B cell (primary cell): ENCODE data around the gene SMARCC2. TPM values are rescaled to one million over a fixed set of nuclear protein-coding genes. Genes with fewer than 3 reads are reported as not detected.

Experiments used
- ATAC-seq: fragments of 200-7000 bp; cut with Tn5 transposase; one replicate; pipeline ENCODE4 v1.10.0; 2021; ENCODE audit warnings: low read depth, mild to moderate bottlenecking, moderate number of reproducible peaks, moderate library complexity
- CTCF ChIA-PET: fragments of 350-600 bp; sonication (Branson Sonifier 250); formaldehyde crosslinking; loops from one replicate; lab custom pipeline; 2021; ENCODE audit warnings: antibody characterized with exemption, inconsistent platforms; lab: Charles Lee
- POLR2A ChIA-PET: fragments of 350-600 bp; sonication (Branson Sonifier 250); formaldehyde crosslinking; loops from one replicate; lab custom pipeline; 2021; ENCODE audit warnings: antibody characterized with exemption; lab: Charles Lee
- DNase-seq: peaks from one replicate; pipeline ENCODE4 v3.0.0; 2013
- H2AFZ ChIP-seq: 2 replicates; pipeline ENCODE4 v1.6.1; 2012; ENCODE audit warnings: mild to moderate bottlenecking, low read depth, low read length; ENCODE audit not compliant: insufficient read depth, poor library complexity, severe bottlenecking
- H3K27ac ChIP-seq, 2 donors: 1 replicate in 1 of 2; 2 replicates in 1 of 2; pipeline ENCODE4 v1.5.1; 2012 to 2013; ENCODE audit warnings: low read length in 2 of 2, mild to moderate bottlenecking in 2 of 2, moderate library complexity in 1 of 2
- H3K27me3 ChIP-seq, 4 experiments: fragments of 200-600 bp in 1 of 4; sonication (generic) in 1 of 4; replicated peaks in 1 of 4; 1 replicate in 2 of 4; 2 replicates in 2 of 4; pipeline versions ENCODE4 v1.6.1 to v1.7.0; 2013 to 2016; ENCODE audit warnings: low read length in 3 of 4, mild to moderate bottlenecking in 2 of 4, mixed read lengths in 1 of 4, moderate library complexity in 1 of 4; ENCODE audit not compliant: insufficient read depth in 4 of 4, control insufficient read depth in 3 of 4; ENCODE audit errors: control extremely low read depth in 1 of 4
- H3K36me3 ChIP-seq, 2 experiments: replicated peaks in 1 of 2; 1 replicate in 1 of 2; 2 replicates in 1 of 2; pipeline versions ENCODE4 v1.6.1 to v1.7.1; 2013; ENCODE audit warnings: low read length in 1 of 2; ENCODE audit not compliant: insufficient read depth in 2 of 2, control insufficient read depth in 1 of 2; ENCODE audit errors: control extremely low read depth in 1 of 2, extremely low read depth in 1 of 2
- H3K4me1 ChIP-seq, 2 donors: fragments of 200-600 bp in 1 of 2; sonication (generic) in 1 of 2; 1 replicate in 1 of 2; 2 replicates in 1 of 2; pipeline versions ENCODE4 v1.5.1 to v1.6.1; 2013 to 2017; ENCODE audit warnings: low read length in 2 of 2; ENCODE audit not compliant: control insufficient read depth in 2 of 2, insufficient read depth in 2 of 2
- H3K4me2 ChIP-seq: replicated peaks from 2 replicates; pipeline ENCODE3; 2012; ENCODE audit warnings: mild to moderate bottlenecking, low read depth, low read length; ENCODE audit not compliant: poor library complexity, severe bottlenecking
- H3K4me3 ChIP-seq, 5 experiments: fragments of 200-600 bp in 1 of 5; sonication (generic) in 1 of 5; 1 replicate in 3 of 5; 2 replicates in 2 of 5; pipeline versions ENCODE4 v1.5.1 to v1.7.0; 2011 to 2016; ENCODE audit warnings: low read length in 4 of 5, mild to moderate bottlenecking in 4 of 5, low read depth in 2 of 5, control low read depth in 1 of 5, moderate library complexity in 1 of 5; ENCODE audit not compliant: insufficient read depth in 1 of 5; ENCODE audit errors: control extremely low read depth in 1 of 5, extremely low read depth in 1 of 5
- H3K79me2 ChIP-seq: fragments of 200-600 bp; sonication (generic); one replicate; pipeline ENCODE4 v1.6.0; 2016; ENCODE audit warnings: low read length; ENCODE audit not compliant: control insufficient read depth, insufficient read depth
- H3K9ac ChIP-seq: fragments of 200-600 bp; sonication (generic); 2 replicates; pipeline ENCODE4 v1.6.1; 2017; ENCODE audit warnings: mild to moderate bottlenecking, low read length, moderate library complexity
- H3K9me3 ChIP-seq, 3 donors: one replicate each; pipeline versions ENCODE4 v1.6.1 to v1.7.1; 2013; ENCODE audit warnings: low read length in 2 of 3; ENCODE audit not compliant: control insufficient read depth in 2 of 3, insufficient read depth in 1 of 3; ENCODE audit errors: control extremely low read depth in 1 of 3
- H4K20me1 ChIP-seq: 2 replicates; pipeline ENCODE4 v1.6.0; 2012; ENCODE audit warnings: mild to moderate bottlenecking, low read length; ENCODE audit not compliant: insufficient read depth, control insufficient read depth, poor library complexity, severe bottlenecking
- H3K27ac Mint-ChIP-seq: one replicate; pipeline ENCODE4 v1.8.0; 2021; ENCODE audit warnings: mixed read lengths
- H3K27me3 Mint-ChIP-seq: one replicate; pipeline ENCODE4 v1.8.0; 2021; ENCODE audit warnings: mixed read lengths
- H3K4me1 Mint-ChIP-seq: one replicate; pipeline ENCODE4 v1.8.0; 2021; ENCODE audit warnings: mixed read lengths
- H3K4me3 Mint-ChIP-seq: one replicate; pipeline ENCODE4 v1.8.0; 2021; ENCODE audit warnings: mixed read lengths
- H3K9me3 Mint-ChIP-seq: one replicate; pipeline ENCODE4 v1.8.0; 2022; ENCODE audit warnings: mixed read lengths; ENCODE audit not compliant: insufficient read depth
- CTCF ChIP-seq: fragments of 200-600 bp; IDR thresholded peaks from one replicate; pipeline ENCODE4 v1.8.0; 2022; ENCODE audit warnings: antibody characterized with exemption, mild to moderate bottlenecking
- EZH2 ChIP-seq: IDR thresholded peaks from 2 replicates; pipeline ENCODE4 v1.6.1; 2012; ENCODE audit warnings: borderline replicate concordance, low read depth, mild to moderate bottlenecking, moderate library complexity, low read length; ENCODE audit not compliant: insufficient read depth, poor library complexity, severe bottlenecking
- WGBS: methylation state at CpG from one replicate; pipeline ENCODE4 v1.1.5; 2013; ENCODE audit warnings: missing lambda C conversion rate; ENCODE audit not compliant: insufficient coverage; 5-methylcytosine and 5-hydroxymethylcytosine counted together
- intact Hi-C: fragments of 100-400 bp; cut with micrococcal nuclease; formaldehyde crosslinking; loops from one replicate; pipeline ENCODE4 v1.10.0; 2022
- polyA plus RNA-seq: library from polyadenylated mRNA; depleted of rRNA; stranded (reverse); fragments of >200 nt; gene quantifications from 2 replicates; pipeline ENCODE4 v1.2.3, GENCODE V29; 2012
- total RNA-seq, 2 donors: library from RNA; stranded (reverse); fragments of 120-200 nt in 1 of 2; gene quantifications; 1 replicate in 1 of 2; 2 replicates in 1 of 2; pipeline versions ENCODE4 v1.2.3 to v1.2.4, GENCODE V29; 2013 to 2022

Gene SMARCC2
- total and polyA plus RNA-seq, 2 donors (not counting 1 experiment from before 2014, with no cell fraction given), result 70.4 to 198 TPM

DNA sequence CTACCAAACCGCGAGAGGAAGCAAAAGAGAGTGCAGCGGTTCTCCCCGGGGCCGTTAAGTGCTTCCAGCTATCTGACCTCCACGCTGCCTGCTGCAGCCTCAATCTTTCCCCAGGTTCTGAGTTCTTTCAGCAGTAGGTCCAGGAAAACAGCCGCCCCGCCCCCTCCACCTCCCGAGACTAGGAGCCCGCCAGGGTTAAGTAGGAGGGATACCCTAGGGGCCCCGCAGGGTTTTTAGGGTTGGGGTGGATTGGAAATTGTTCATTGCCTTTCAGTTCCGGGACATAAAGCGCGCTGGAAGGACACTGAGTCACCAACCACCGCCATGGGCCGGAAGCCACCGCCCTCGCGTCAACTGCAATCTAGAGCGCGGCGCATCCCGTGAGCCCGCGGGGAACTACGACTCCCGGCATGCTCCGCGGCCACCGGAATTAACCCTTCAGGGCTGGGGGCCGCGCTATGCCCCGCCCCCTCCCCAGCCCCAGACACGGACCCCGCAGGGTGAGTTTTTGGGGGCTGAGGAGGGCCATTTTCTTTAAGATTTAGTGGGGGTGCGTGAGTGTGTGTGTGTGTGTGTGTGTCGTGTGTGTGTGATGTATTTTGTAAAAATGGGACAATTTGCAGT lies 37.0 kb downstream of the SMARCC2 start, which contains the start of gene MYL6B:
TSS of gene MYL6B (plus strand) at position 456 of the 624 bp plus-strand sequence. CDS start 1,332 bp downstream, outside the sequence.
- Mint-ChIP-seq H3K4me1 (peaks cover 34% of the 10 kb centered on the region), H3K27ac (peak within 1 kb of the TSS; percentile 98), H3K9me3 (no peaks in the 10 kb centered on the region), H3K27me3 (no peaks in the 10 kb centered on the region), H3K4me3 (peak within 1 kb of the TSS; percentile 94)
- H3K4me3 ChIP-seq, result peak within 1 kb of the TSS; percentile 54 to 89 (median 81)
- H3K27ac ChIP-seq, result peak within 1 kb of the TSS; percentile 74 to 88
- peaks cover 0 to 3% of the 10 kb centered on the region in 2 experiments for H3K36me3 ChIP-seq
- peaks cover 57% of the 10 kb centered on the region for H3K79me2 ChIP-seq
- H3K27me3 ChIP-seq, result no peaks in the 10 kb centered on the region
- POLR2A ChIA-PET, result interaction anchor here (0.5 to 2.1 kb wide), 11 partner anchors 24 to 412 kb away, joined by 3 to 28 read pairs (median 3); partner anchors contain the start of genes COQ10A, ESYT1, IL23A and PA2G4
- H3K9me3 ChIP-seq, result no peaks in the 10 kb centered on the region
- ATAC-seq, result peak; percentile 91
- H2AFZ ChIP-seq, result peak within 1 kb of the TSS; percentile 94
- H4K20me1 ChIP-seq, result no peaks in the 10 kb centered on the region
- WGBS, result 0% methylated on average over 21 of the region's 37 CpGs
- intact Hi-C loops, result loop anchor here (1.0 to 10.0 kb wide), 3 partner anchors 26 to 923 kb away; partner anchors contain the start of genes NEMP1 and PA2G4
- peak; percentile 91 for DNase-seq
- CTCF ChIA-PET, result interaction anchor here (0.9 to 1.4 kb wide), 5 partner anchors 22 to 37 kb away, joined by 5 to 11 read pairs (median 9); partner anchors contain the start of genes ESYT1, SMARCC2 and ZC3H10
- TF ChIP-seq EZH2 (no peak), CTCF (no peak)
- peaks cover 15 to 28% of the 10 kb centered on the region in 2 donors for H3K4me1 ChIP-seq
- H3K9ac ChIP-seq, result peak within 1 kb of the TSS; percentile 88
- H3K4me2 ChIP-seq, result peak within 1 kb of the TSS; percentile 89
